Duodenal mucosa (tissue), 2 donors: ENCODE measurements around the gene TRIM16.
"Not testable (repeated sequence)": the region's sequence is repeated elsewhere in the genome, so short reads cannot be mapped to it uniquely, and the experiment has no call there.

Source experiments
- H3K27ac ChIP-seq: one replicate; pipeline ENCODE4 v1.7.0; 2013; ENCODE audit warnings: low read depth, low read length
- H3K27me3 ChIP-seq, 2 donors: one replicate each; pipeline ENCODE4 v1.7.0; 2013; ENCODE audit warnings: low read length in 2 of 2, control low read depth in 1 of 2; ENCODE audit not compliant: insufficient read depth in 2 of 2, control insufficient read depth in 1 of 2
- H3K36me3 ChIP-seq, 2 donors: one replicate each; pipeline ENCODE4 v1.7.0; 2013; ENCODE audit warnings: low read length in 2 of 2, control low read depth in 1 of 2; ENCODE audit not compliant: insufficient read depth in 2 of 2, control insufficient read depth in 1 of 2
- H3K4me1 ChIP-seq, 2 donors: one replicate each; pipeline ENCODE4 v1.7.0; 2013; ENCODE audit warnings: low read length in 2 of 2, control low read depth in 1 of 2; ENCODE audit not compliant: insufficient read depth in 2 of 2, control insufficient read depth in 1 of 2
- H3K4me3 ChIP-seq, 2 donors: one replicate each; pipeline ENCODE4 v1.7.0; 2013; ENCODE audit warnings: low read length in 2 of 2, low read depth in 1 of 2
- H3K9ac ChIP-seq, 2 donors: one replicate each; pipeline ENCODE4 v1.7.0; 2013; ENCODE audit warnings: low read length in 2 of 2, low read depth in 1 of 2
- H3K9me3 ChIP-seq, 2 donors: one replicate each; pipeline ENCODE4 v1.7.0; 2013; ENCODE audit warnings: low read length in 2 of 2, control low read depth in 1 of 2; ENCODE audit not compliant: control insufficient read depth in 1 of 2

Gene TRIM16

DNA sequence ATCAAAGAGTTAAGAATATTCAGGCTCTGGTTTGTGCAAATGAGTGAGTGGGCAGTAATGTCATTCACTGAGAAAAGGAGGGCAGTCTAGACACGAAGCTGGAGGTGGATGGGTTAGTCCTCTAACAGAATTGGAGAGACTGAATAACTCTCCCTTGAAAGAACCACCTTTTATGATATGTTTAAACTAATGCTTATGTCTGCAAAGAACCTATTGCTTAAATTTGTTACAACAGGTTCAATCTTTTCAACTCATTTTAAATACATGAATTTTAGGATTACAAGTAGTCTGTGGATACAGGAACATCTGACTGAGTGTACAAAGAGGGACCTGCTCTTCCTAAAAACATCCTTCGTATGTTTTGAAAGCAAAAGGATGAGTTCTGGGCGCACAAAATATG lies 14.9 kb upstream of the TRIM16 start:
- not testable (repeated sequence) for H3K4me1 ChIP-seq, H3K27me3 ChIP-seq, H3K27ac ChIP-seq, H3K9me3 ChIP-seq, H3K36me3 ChIP-seq
- peak overlapping the region in 1 of 2 donors; percentile 57 for H3K9ac ChIP-seq
- H3K4me3 ChIP-seq = peak overlapping the region; percentile 56 to 70

DNA sequence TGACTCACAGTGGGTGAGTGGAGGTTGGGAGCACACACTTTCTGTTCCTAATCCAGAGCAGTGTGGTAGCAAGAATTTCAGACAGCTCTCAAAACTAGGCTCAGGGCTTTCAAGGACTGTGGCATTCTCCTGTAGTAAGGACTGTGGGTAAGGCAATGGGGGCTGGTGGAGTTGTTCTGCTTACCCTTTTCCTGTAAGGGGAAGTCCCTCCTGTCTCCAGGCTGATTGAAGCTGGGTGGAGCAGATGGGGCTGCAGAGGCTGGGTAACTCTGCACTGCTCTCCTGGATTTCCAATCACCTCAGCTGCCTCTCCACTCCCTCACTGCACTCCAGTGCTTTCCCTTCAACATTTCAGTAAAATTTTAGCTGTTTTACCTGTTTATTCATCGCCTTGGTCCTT lies 3.4 kb upstream of the TRIM16 start:
- H3K27ac ChIP-seq, H3K4me3 ChIP-seq, H3K27me3 ChIP-seq, H3K36me3 ChIP-seq, H3K9ac ChIP-seq, H3K4me1 ChIP-seq, H3K9me3 ChIP-seq: not testable (repeated sequence)

DNA sequence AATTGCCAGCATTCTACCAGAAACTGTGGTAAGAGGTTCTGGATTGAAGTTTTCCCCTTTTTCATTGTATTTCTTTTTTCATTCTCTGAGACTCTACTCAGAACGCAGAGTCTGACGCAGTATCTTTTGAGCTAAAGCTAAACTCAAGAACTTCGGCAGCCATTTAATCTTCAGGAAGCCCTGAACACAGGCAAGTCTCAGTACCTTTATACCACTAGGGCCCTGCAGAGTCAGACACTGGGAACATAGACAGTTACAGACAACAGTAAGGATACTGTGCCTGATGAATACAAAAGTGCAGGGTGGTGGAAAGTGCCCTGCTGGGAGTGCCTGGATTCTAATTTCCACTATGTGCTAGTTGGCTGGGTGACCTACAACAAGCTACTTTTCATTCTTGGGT lies 976 bp downstream of the TRIM16 start:
- not testable (repeated sequence) for H3K27me3 ChIP-seq, H3K36me3 ChIP-seq, H3K9me3 ChIP-seq, H3K4me1 ChIP-seq, H3K4me3 ChIP-seq, H3K9ac ChIP-seq, H3K27ac ChIP-seq

DNA sequence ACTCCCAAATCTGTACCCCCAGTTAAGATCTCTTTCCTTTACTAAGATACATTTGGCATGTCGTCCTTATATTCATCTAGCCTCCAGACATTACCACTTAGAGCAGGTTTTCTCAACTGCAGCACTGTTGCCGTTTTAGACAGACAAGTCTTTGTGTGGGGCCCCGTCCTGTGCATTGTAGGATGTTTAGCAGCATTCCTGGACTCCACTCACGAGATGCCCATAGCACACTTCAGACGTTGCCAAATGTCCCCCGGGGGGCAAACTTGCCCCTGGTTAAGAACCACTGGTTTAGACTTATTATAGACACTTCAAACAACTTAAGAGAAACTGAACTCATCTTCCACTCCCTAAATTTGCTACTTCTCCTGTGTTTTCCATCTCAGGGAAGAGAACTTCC lies 8.1 kb downstream of the TRIM16 start:
- H3K36me3 ChIP-seq, H3K27ac ChIP-seq, H3K4me3 ChIP-seq, H3K9me3 ChIP-seq, H3K4me1 ChIP-seq, H3K27me3 ChIP-seq, H3K9ac ChIP-seq: not testable (repeated sequence)

DNA sequence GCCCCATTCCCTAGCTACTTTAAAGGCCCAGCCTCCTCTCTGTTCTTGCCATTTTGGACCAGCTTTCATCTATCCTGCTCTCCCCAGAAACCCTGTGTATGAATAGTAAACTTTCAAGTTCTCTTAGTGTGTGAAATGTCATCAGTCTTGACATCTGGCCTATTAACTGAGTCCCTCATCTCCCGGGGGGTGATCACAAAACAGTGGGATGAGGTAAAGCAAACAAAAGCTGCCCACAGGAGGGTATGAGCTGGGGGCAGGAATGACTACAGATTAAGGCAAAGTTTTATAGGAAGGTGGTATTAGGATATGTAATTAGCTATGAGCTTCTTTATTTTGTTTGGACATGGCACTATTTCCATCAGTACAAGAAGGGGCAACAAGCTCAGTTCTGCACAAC lies 9.5 kb downstream of the TRIM16 start:
- H3K27me3 ChIP-seq, H3K9ac ChIP-seq, H3K9me3 ChIP-seq, H3K4me1 ChIP-seq, H3K36me3 ChIP-seq, H3K27ac ChIP-seq, H3K4me3 ChIP-seq: not testable (repeated sequence)

DNA sequence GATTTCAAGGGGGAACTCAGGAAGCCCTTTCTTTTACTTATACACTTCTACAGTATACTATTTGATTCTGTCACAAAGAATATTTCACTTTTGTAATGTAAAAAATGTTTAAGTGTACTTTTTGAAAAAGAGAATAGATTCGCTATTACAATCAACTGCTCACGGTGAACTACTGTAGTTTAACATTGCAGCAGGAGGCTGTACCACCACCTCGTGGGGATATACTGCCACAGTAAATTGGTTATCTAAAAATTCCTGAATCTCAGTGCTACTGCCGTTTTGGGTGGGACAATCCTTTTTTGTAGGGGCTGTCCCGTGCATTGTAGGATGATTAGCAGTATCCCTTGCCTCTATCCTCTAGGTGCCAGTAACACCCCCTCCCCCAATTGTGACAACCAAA lies 14.6 kb downstream of the TRIM16 start:
- not testable (repeated sequence) for H3K27me3 ChIP-seq, H3K9ac ChIP-seq, H3K9me3 ChIP-seq, H3K4me1 ChIP-seq, H3K4me3 ChIP-seq, H3K27ac ChIP-seq, H3K36me3 ChIP-seq

DNA sequence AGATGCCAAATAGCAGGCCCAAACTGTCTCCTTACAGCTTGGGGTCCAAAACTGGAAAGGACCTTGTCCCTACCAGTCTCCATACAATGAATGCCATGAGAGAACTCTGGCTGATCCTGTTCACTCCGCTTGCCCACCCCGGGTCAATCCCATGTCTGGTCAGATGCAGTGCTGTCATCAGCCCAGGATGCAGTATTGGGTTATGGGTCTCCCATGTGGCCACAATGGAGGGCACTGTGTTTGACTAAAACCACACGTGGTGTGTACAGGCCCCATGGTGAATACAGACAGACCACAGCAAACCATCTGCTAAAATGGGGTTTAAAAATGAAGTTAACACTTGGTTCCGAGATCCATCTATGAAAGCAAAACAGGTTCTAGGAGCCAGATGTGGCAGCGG lies 20.4 kb downstream of the TRIM16 start:
- Histone ChIP-seq H3K27me3 (no peaks in the 10 kb centered on the region), H3K27ac (no peak overlapping the region), H3K4me3 (no peak overlapping the region), H3K36me3 (peaks cover 0 to 8% of the 10 kb centered on the region in 2 donors), H3K9me3 (no peaks in the 10 kb centered on the region), H3K4me1 (no peaks in the 10 kb centered on the region), H3K9ac (no peak overlapping the region)

DNA sequence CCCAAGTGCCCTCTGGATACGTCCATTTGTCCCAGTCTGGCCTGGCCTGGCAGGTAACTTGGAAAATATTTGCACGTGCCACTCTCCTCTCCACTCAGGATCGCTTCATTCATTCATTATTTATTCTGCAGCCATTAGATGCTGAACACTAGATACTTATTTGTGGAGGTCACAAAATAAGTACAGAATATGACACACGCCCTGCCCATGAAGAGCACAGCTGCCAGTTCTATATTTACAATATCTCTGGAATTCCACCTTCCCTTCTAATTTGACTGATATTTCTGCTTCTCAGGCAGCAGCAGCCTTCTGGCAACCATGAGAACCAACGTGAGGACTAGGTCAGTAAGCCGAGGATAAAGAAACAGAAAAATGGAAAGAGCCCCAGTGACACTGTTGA lies 20.9 kb downstream of the TRIM16 start:
- no peak overlapping the region for H3K9ac ChIP-seq
- no peaks in the 10 kb centered on the region for H3K4me1 ChIP-seq
- no peaks in the 10 kb centered on the region for H3K27me3 ChIP-seq
- peaks cover 0 to 8% of the 10 kb centered on the region in 2 donors for H3K36me3 ChIP-seq
- no peaks in the 10 kb centered on the region for H3K9me3 ChIP-seq
- no peak overlapping the region for H3K4me3 ChIP-seq
- no peak overlapping the region for H3K27ac ChIP-seq

DNA sequence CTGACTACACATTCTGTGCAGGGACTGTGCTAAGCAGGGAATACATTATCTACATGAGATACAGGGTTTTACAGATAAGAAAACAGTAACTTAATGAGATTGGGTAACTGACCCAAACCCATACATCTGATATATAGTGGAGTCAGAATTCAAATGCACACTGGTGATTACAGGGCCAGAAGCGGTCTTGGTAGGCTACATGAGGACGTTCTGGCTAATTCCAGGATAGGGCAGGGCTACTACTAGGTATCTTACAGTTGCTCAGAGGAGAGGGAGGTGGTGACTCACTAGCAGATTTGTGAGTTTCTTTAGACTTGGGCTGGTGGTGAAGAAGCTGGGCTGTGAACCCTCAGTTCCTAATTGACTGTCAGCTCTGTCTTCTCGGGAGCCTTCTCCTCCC lies 21.4 kb downstream of the TRIM16 start:
- Histone ChIP-seq H3K4me1 (no peaks in the 10 kb centered on the region), H3K9ac (no peak overlapping the region), H3K27me3 (no peaks in the 10 kb centered on the region), H3K36me3 (peaks cover 0 to 8% of the 10 kb centered on the region in 2 donors), H3K9me3 (no peaks in the 10 kb centered on the region), H3K4me3 (no peak overlapping the region), H3K27ac (no peak overlapping the region)

DNA sequence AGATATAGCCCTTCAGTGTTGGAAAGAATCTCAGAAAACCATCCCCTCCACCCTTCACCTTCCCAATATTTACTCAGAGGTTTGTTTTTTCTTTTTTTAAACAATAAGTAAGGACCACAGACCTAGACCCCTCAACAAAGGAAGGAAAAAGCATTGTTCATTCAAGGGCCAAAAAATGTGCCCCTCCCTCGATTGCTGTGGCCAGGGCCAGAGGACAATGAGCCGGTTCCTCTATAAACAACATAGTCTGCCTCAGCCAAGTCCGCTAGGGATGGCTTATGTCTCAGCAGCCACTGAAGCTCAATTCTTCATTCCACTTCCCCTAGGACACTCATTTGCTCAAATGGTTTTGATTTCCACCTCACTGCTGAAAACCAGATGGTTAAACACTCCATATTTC lies 24.0 kb downstream of the TRIM16 start:
- no peaks in the 10 kb centered on the region for H3K4me1 ChIP-seq
- H3K9me3 ChIP-seq = no peaks in the 10 kb centered on the region
- no peak overlapping the region for H3K4me3 ChIP-seq
- H3K36me3 ChIP-seq = peaks cover 0 to 8% of the 10 kb centered on the region in 2 donors
- H3K9ac ChIP-seq = no peak overlapping the region
- no peaks in the 10 kb centered on the region for H3K27me3 ChIP-seq
- H3K27ac ChIP-seq = no peak overlapping the region

DNA sequence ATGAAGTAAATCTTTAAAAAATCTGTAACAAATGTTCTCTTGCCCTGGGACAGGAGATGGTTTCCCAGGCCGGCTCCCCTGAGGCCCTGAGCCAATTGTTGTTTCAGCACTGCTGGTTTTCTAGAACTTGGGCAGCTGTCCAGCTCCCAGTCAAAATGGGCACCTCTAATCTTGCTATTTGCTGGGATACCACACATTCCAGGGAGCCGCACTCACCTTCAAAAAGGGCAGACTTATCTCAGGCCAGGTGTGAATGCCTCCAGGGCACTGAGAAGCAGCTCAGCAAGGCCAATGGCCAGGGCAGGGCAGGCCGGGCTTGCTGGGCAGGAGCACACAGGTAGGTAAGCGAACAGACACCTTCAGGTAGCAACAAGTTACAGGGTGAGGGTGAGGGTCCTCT lies 24.4 kb downstream of the TRIM16 start:
- Histone ChIP-seq H3K4me1 (no peaks in the 10 kb centered on the region), H3K27me3 (no peaks in the 10 kb centered on the region), H3K27ac (no peak overlapping the region), H3K36me3 (peaks cover 0 to 8% of the 10 kb centered on the region in 2 donors), H3K4me3 (no peak overlapping the region), H3K9ac (no peak overlapping the region), H3K9me3 (no peaks in the 10 kb centered on the region)
